ENCODE results near the gene SOCS2. TPM values are rescaled to one million over a fixed set of nuclear protein-coding genes. Genes with fewer than 3 reads are reported as not detected.

SOCS2 gene
- total RNA-seq, 6 donors from 2014 or later, result 18.3 to 63.0 (median 34.6) TPM

GRCh38 chr12:93587611-93588010 is 15.1 kb downstream of the SOCS2 start:
- no peaks in the 10 kb centered on the region for H3K36me3 ChIP-seq
- H3K27ac ChIP-seq, result no peak overlapping the region
- 75 to 84% methylated on average over 5 of the region's 5 CpGs for WGBS, 2 donors
- DNase-seq, result no peak
- H3K4me3 ChIP-seq, result no peak overlapping the region
- no peaks in the 10 kb centered on the region for H3K27me3 ChIP-seq
- no peaks in the 10 kb centered on the region for H3K9me3 ChIP-seq
- no peak for ATAC-seq (ENCODE audit: low FRiP score in 2 of 2)
- peaks cover 0 to 4% (median 0%) of the 10 kb centered on the region in 4 donors for H3K4me1 ChIP-seq
- TF ChIP-seq CTCF (IDR thresholded peaks at IDR 0.05) (no peak), POLR2A (IDR thresholded peaks at IDR 0.05) (no peak), EP300 (IDR thresholded peaks at IDR 0.05) (no peak), POLR2AphosphoS5 (IDR thresholded peaks at IDR 0.05) (no peak)

DNA sequence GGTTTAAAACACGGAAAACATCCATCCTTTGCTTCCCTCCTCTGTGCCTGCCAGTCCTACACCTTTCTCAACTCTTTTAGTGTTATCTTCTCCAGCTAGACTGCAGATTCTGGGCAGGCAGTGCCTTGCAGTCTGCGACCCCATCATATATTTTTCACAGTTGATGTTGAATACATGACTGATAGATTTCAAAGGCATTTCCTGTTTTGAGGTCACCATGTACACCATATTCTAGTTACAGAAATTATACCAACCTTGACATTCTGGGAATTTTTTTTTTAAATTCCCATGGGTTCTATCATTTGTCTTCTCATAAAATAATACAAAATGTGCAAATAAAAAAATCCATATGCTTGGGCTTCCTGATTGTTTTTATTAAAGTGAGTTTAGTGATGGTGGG is 16.6 kb downstream of the SOCS2 start:
- H3K4me1 ChIP-seq, result peaks cover 0 to 8% (median 2%) of the 10 kb centered on the region in 4 donors
- ATAC-seq (ENCODE audit: low FRiP score in 2 of 2) (no peak), DNase-seq (no peak)
- H3K36me3 ChIP-seq, result no peaks in the 10 kb centered on the region
- H3K4me3 ChIP-seq, result no peak overlapping the region
- no peaks in the 10 kb centered on the region for H3K9me3 ChIP-seq
- no peaks in the 10 kb centered on the region for H3K27me3 ChIP-seq
- WGBS, 2 donors, result 66 to 84% methylated on average over 2 of the region's 2 CpGs
- H3K27ac ChIP-seq, result no peak overlapping the region
- TF ChIP-seq POLR2AphosphoS5 (IDR thresholded peaks at IDR 0.05), result no peak
- no peak for TF ChIP-seq POLR2A (IDR thresholded peaks at IDR 0.05)
- TF ChIP-seq CTCF (IDR thresholded peaks at IDR 0.05), result no peak
- no peak for TF ChIP-seq EP300 (IDR thresholded peaks at IDR 0.05)

GRCh38 chr12:93591137-93591868 is 18.8 kb downstream of the SOCS2 start:
- Histone ChIP-seq H3K27me3 (no peaks in the 10 kb centered on the region), H3K9me3 (no peaks in the 10 kb centered on the region), H3K4me3 (peak overlapping the region; percentile 26 to 56 (median 48)), H3K36me3 (no peaks in the 10 kb centered on the region), H3K27ac (peak overlapping the region; percentile 68 to 83 (median 81)), H3K4me1 (peaks cover 0 to 8% (median 2%) of the 10 kb centered on the region in 4 donors)
- peak; percentile 83 to 90 for DNase-seq
- peak; percentile 94 to 97 for ATAC-seq (ENCODE audit: low FRiP score in 2 of 2)
- WGBS, 2 donors, result 1 to 2% methylated on average over 23 to 37 of the region's 37 CpGs
- peak in 3 of 4 donors; percentile 37 to 61 (median 46) for TF ChIP-seq POLR2A (IDR thresholded peaks at IDR 0.05)
- no peak for TF ChIP-seq CTCF (IDR thresholded peaks at IDR 0.05)
- TF ChIP-seq POLR2AphosphoS5 (IDR thresholded peaks at IDR 0.05), result peak; percentile 42 to 85
- TF ChIP-seq EP300 (IDR thresholded peaks at IDR 0.05), result no peak

DNA sequence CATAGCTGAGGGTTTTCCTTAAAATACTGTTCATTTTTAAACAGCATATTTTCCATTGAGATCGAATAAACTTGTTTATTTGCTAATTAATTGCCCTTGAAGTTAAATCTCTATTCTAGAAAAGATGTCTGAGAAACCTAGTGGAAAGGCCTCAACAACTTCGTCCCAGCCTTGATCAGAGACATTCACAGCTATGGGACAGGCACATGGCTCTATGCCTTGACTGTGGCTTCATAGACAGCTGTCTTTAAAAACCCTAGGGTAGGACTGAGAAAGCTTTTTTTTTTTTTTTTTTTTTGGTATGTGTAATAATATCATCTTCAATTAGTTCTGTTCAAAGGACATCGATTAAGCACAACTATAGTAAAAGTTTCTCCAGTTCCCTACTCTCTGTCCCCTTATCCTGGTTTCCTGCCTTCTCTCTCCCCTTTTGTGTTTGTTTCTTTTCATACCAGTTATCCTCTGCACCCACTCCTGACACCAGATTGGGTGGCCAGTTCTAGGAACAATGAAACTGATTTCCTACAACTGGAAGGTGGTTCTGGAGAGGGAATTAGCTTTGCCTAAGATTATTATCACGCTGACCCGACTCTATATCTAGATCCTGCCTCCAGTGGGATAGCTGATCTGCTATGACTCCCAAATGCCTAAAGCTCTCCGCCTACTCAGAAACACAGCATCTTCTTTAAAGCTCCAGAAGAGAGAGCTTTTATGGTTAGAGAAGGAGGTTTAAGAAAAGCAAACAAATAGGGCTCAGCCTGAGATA is 20.3 kb downstream of the SOCS2 start:
- no peaks in the 10 kb centered on the region for H3K36me3 ChIP-seq
- H3K4me3 ChIP-seq, result no peak overlapping the region
- no peaks in the 10 kb centered on the region for H3K27me3 ChIP-seq
- H3K9me3 ChIP-seq, result no peaks in the 10 kb centered on the region
- peaks cover 0 to 8% (median 2%) of the 10 kb centered on the region in 4 donors for H3K4me1 ChIP-seq
- 65 to 66% methylated on average over 6 of the region's 6 CpGs for WGBS, 2 donors
- ATAC-seq (ENCODE audit: low FRiP score in 2 of 2) (no peak), DNase-seq (no peak)
- H3K27ac ChIP-seq, result peak overlapping the region; percentile 38 to 83 (median 72)
- TF ChIP-seq POLR2AphosphoS5 (IDR thresholded peaks at IDR 0.05) (no peak), POLR2A (IDR thresholded peaks at IDR 0.05) (no peak), CTCF (IDR thresholded peaks at IDR 0.05) (no peak), EP300 (IDR thresholded peaks at IDR 0.05) (no peak)
